Keratinocyte (primary cell): ENCODE results near the gene GDPD4. TPM values are rescaled to one million over a fixed set of nuclear protein-coding genes. Genes with fewer than 3 reads are reported as not detected.
A peak's percentile ranks its signal among the peaks of the same experiment; 100 is the strongest.

Experiments used
- DNase-seq: peaks from one replicate; pipeline ENCODE4 v3.0.0-alpha.2; 2011; ENCODE audit warnings: low read depth, missing footprints, low spot score
- FAIRE-seq: peaks from 2 replicates; lab custom pipeline; 2011; peaks lifted over from hg19 to GRCh38; lab: Jason Lieb, UNC
- H2AFZ ChIP-seq: 2 replicates; pipeline ENCODE4 v1.6.0; 2012; ENCODE audit warnings: low read length, control low read depth, inconsistent platforms; ENCODE audit not compliant: control insufficient read depth
- H3K27ac ChIP-seq: 2 replicates; pipeline ENCODE4 v1.5.1; 2011; ENCODE audit warnings: low read length; ENCODE audit not compliant: control insufficient read depth, insufficient read depth
- H3K27me3 ChIP-seq: 3 replicates; pipeline ENCODE4 v1.6.0; 2011; ENCODE audit warnings: low read length; ENCODE audit not compliant: control insufficient read depth, insufficient read depth; ENCODE audit errors: extremely low read depth
- H3K36me3 ChIP-seq, 2 experiments: 2 replicates in 1 of 2; 3 replicates in 1 of 2; pipeline ENCODE4 v1.5.1; 2011; ENCODE audit warnings: low read length in 2 of 2, mild to moderate bottlenecking in 1 of 2; ENCODE audit not compliant: control insufficient read depth in 2 of 2, insufficient read depth in 2 of 2; ENCODE audit errors: extremely low read depth in 1 of 2
- H3K4me1 ChIP-seq: 3 replicates; pipeline ENCODE4 v1.5.1; 2011; ENCODE audit warnings: low read length; ENCODE audit not compliant: control insufficient read depth, insufficient read depth; ENCODE audit errors: extremely low read depth
- H3K4me2 ChIP-seq: 3 replicates; pipeline ENCODE4 v1.6.0; 2011; ENCODE audit warnings: low read depth, low read length; ENCODE audit not compliant: control insufficient read depth, insufficient read depth; ENCODE audit errors: extremely low read depth
- H3K4me3 ChIP-seq, 3 experiments: fragments of 200-600 bp in 1 of 3; sonication (generic) in 1 of 3; 2 replicates in 2 of 3; 3 replicates in 1 of 3; pipeline ENCODE4 v1.5.1; 2011 to 2016; ENCODE audit warnings: low read length in 3 of 3, mild to moderate bottlenecking in 3 of 3, control low read depth in 2 of 3, inconsistent platforms in 1 of 3, low read depth in 1 of 3, mixed read lengths in 1 of 3, mixed run types in 1 of 3, moderate library complexity in 1 of 3; ENCODE audit not compliant: control insufficient read depth in 2 of 3, insufficient read depth in 2 of 3; ENCODE audit errors: extremely low read depth in 1 of 3
- H3K79me2 ChIP-seq: 2 replicates; pipeline ENCODE4 v1.6.0; 2012; ENCODE audit warnings: low read length; ENCODE audit not compliant: control insufficient read depth, insufficient read depth
- H3K9ac ChIP-seq: 3 replicates; pipeline ENCODE4 v1.6.0; 2011; ENCODE audit warnings: low read length; ENCODE audit not compliant: control insufficient read depth, insufficient read depth; ENCODE audit errors: extremely low read depth
- H3K9me1 ChIP-seq: 3 replicates; pipeline ENCODE4 v1.6.0; 2011; ENCODE audit warnings: low read length; ENCODE audit not compliant: control insufficient read depth, insufficient read depth; ENCODE audit errors: extremely low read depth
- H3K9me3 ChIP-seq: 2 replicates; pipeline ENCODE4 v1.5.1; 2012; ENCODE audit warnings: low read depth, low read length; ENCODE audit not compliant: control insufficient read depth
- H4K20me1 ChIP-seq: 3 replicates; pipeline ENCODE4 v1.6.0; 2011; ENCODE audit warnings: low read length; ENCODE audit not compliant: control insufficient read depth, insufficient read depth; ENCODE audit errors: extremely low read depth
- CTCF ChIP-seq, 3 experiments: IDR thresholded peaks in 1 of 3; conservative IDR thresholded peaks in 1 of 3; optimal IDR thresholded peaks in 1 of 3; 2 replicates in 2 of 3; 3 replicates in 1 of 3; pipeline versions ENCODE3 to v1.5.1; 2011; ENCODE audit warnings: low read length in 3 of 3, mild to moderate bottlenecking in 3 of 3, moderate library complexity in 2 of 3, control low read depth in 1 of 3, inconsistent platforms in 1 of 3; ENCODE audit not compliant: insufficient read depth in 2 of 3; ENCODE audit errors: extremely low read depth in 1 of 3
- EZH2 ChIP-seq: IDR thresholded peaks from one replicate; pipeline ENCODE4 v1.6.1; 2012; ENCODE audit warnings: inconsistent platforms, mild to moderate bottlenecking, low read length, moderate library complexity
- dilution Hi-C: fragments of 300-500 bp; cut with MboI; formaldehyde crosslinking; loops from one replicate; pipeline ENCODE4 v1.7.0; 2020; ENCODE audit warnings: low sequenced_read_pairs; ENCODE audit not compliant: extremely low pct_ligation_motif_present
- polyA plus RNA-seq, 5 experiments: library from polyadenylated mRNA; depleted of rRNA in 3 of 5; stranded (reverse) in 3 of 5; stranded (forward) in 1 of 5; unstranded in 1 of 5; fragments of >200 nt; gene quantifications; 1 replicate in 1 of 5; 2 replicates in 3 of 5; 3 replicates in 1 of 5; pipeline versions ENCODE4 v1.2.1 to v1.2.3, GENCODE V29; 2011 to 2012; ENCODE audit warnings: missing spikeins in 2 of 5, low read depth in 1 of 5, low replicate concordance in 1 of 5

The GDPD4 gene
- polyA plus RNA-seq, 1 donor (not counting 4 experiments of a cell fraction or from before 2014, with no cell fraction given), result not detected

GRCh38 chr11:77287615-77288273, 13.7 kb downstream of the GDPD4 start:
- Histone ChIP-seq H3K4me1 (peaks cover 11% of the 10 kb centered on the region), H3K4me3 (no peak overlapping the region), H3K27me3 (no peaks in the 10 kb centered on the region), H3K9ac (no peak overlapping the region), H2AFZ (no peak overlapping the region), H3K36me3 (no peaks in the 10 kb centered on the region), H3K9me3 (no peaks in the 10 kb centered on the region), H3K27ac (peak overlapping the region; percentile 10), H3K4me2 (peak overlapping the region; percentile 48), H3K79me2 (no peaks in the 10 kb centered on the region), H4K20me1 (no peaks in the 10 kb centered on the region), H3K9me1 (no peaks in the 10 kb centered on the region)
- dilution Hi-C loops, result no loop called here
- DNase-seq (no peak), FAIRE-seq (peak; percentile 97)
- TF ChIP-seq EZH2 (no peak), CTCF (optimal IDR thresholded peaks at IDR 0.05 in 1 of 3, IDR thresholded peaks at IDR 0.05 in 1 of 3, conservative IDR thresholded peaks at IDR 0.05 in 1 of 3; ENCODE audit: extremely low read depth in 1 of 3, insufficient read depth in 2 of 3, low read length in 3 of 3) (no peak)

- Histone ChIP-seq H3K9me1 (no peaks in the 10 kb centered on the region), H3K4me1 (peaks cover 11% of the 10 kb centered on the region), H3K36me3 (no peaks in the 10 kb centered on the region), H3K79me2 (no peaks in the 10 kb centered on the region), H4K20me1 (no peaks in the 10 kb centered on the region), H3K27me3 (no peaks in the 10 kb centered on the region), H3K4me3 (no peak overlapping the region), H3K9ac (no peak overlapping the region), H3K27ac (no peak overlapping the region), H2AFZ (no peak overlapping the region), H3K9me3 (no peaks in the 10 kb centered on the region), H3K4me2 (peak overlapping the region; percentile 48)
- dilution Hi-C loops, result no loop called here
- TF ChIP-seq CTCF (optimal IDR thresholded peaks at IDR 0.05 in 1 of 3, IDR thresholded peaks at IDR 0.05 in 1 of 3, conservative IDR thresholded peaks at IDR 0.05 in 1 of 3; ENCODE audit: extremely low read depth in 1 of 3, insufficient read depth in 2 of 3, low read length in 3 of 3), result no peak
- TF ChIP-seq EZH2, result no peak
- DNase-seq (no peak), FAIRE-seq (peak; percentile 26)
Observed at GRCh38 chr11:77287136-77287535, 14.3 kb downstream of the GDPD4 start.
